GM06990 (cell line): ENCODE results near the gene CDX2.
"Not testable (repeated sequence)": the region's sequence is repeated elsewhere in the genome, so short reads cannot be mapped to it uniquely, and the experiment has no call there.

ENCODE experiments used
- DNase-seq: peaks from one replicate; pipeline ENCODE4 v3.0.0-alpha.2; 2011; ENCODE audit not compliant: insufficient read length; ENCODE audit errors: extremely low read depth
- H3K27me3 ChIP-seq: replicated peaks from 2 replicates; pipeline ENCODE4 v1.6.0; 2011; ENCODE audit warnings: low read length; ENCODE audit not compliant: control insufficient read depth, insufficient read depth
- H3K36me3 ChIP-seq: 2 replicates; pipeline ENCODE4 v1.5.1; 2011; ENCODE audit warnings: low read length; ENCODE audit not compliant: control insufficient read depth, insufficient read depth
- H3K4me3 ChIP-seq: replicated peaks from 2 replicates; pipeline ENCODE4 v1.5.1; 2011; ENCODE audit warnings: low read depth, mild to moderate bottlenecking, control low read depth, low read length
- CTCF ChIP-seq: IDR thresholded peaks from 2 replicates; pipeline ENCODE4 v1.5.1; 2011; ENCODE audit warnings: low read length, control low read depth, mild to moderate bottlenecking, inconsistent platforms; ENCODE audit not compliant: insufficient read depth, poor library complexity, severe bottlenecking

The CDX2 gene

GRCh38 chr13:27964741-27965323 is 4.3 kb downstream of the CDX2 start:
- Histone ChIP-seq H3K4me3 (no peak overlapping the region), H3K27me3 (peaks cover 2% of the 10 kb centered on the region; the same call in 1 of the 2 replicates)
- no peak for DNase-seq

GRCh38 chr13:27964206-27964605 is 4.9 kb downstream of the CDX2 start:
- DNase-seq, H3K36me3 ChIP-seq, H3K4me3 ChIP-seq, H3K27me3 ChIP-seq: not testable (repeated sequence)

More at GRCh38 chr13:27964741-27965323, 4.3 kb downstream of the CDX2 start:
- no peak for TF ChIP-seq CTCF
- no peaks in the 10 kb centered on the region for H3K36me3 ChIP-seq

GRCh38 chr13:27963491-27963890 is 5.6 kb downstream of the CDX2 start:
- H3K4me3 ChIP-seq, result no peak overlapping the region
- H3K36me3 ChIP-seq, result no peaks in the 10 kb centered on the region
- DNase-seq, result no peak
- no peak for TF ChIP-seq CTCF
- H3K27me3 ChIP-seq, result peaks cover 2% of the 10 kb centered on the region; the same call in 1 of the 2 replicates

GRCh38 chr13:27962982-27963381 is 6.1 kb downstream of the CDX2 start:
- H3K27me3 ChIP-seq, result peaks cover 2% of the 10 kb centered on the region; the same call in 1 of the 2 replicates

GRCh38 chr13:27962128-27962841 is 6.8 kb downstream of the CDX2 start:
- Histone ChIP-seq H3K36me3 (no peaks in the 10 kb centered on the region), H3K4me3 (no peak overlapping the region), H3K27me3 (peaks cover 2% of the 10 kb centered on the region; the same call in 1 of the 2 replicates)
- no peak for DNase-seq
- no peak for TF ChIP-seq CTCF

More at GRCh38 chr13:27962982-27963381, 6.1 kb downstream of the CDX2 start:
- no peak for TF ChIP-seq CTCF
- H3K36me3 ChIP-seq, result no peaks in the 10 kb centered on the region
- DNase-seq, result no peak
- H3K4me3 ChIP-seq, result no peak overlapping the region

GRCh38 chr13:27961227-27962085 is 7.7 kb downstream of the CDX2 start:
- TF ChIP-seq CTCF, result no peak
- no peaks in the 10 kb centered on the region for H3K36me3 ChIP-seq
- H3K4me3 ChIP-seq, result no peak overlapping the region
- DNase-seq, result no peak
- H3K27me3 ChIP-seq, result peaks cover 2% of the 10 kb centered on the region; the same call in 1 of the 2 replicates
